MM.1S (cell line): ENCODE measurements around the gene STX16.

Source experiments
- CTCF ChIP-seq: fragments of 300-600 bp; sonication (generic); IDR thresholded peaks from 2 replicates; pipeline ENCODE4 v1.5.1; 2016; ENCODE audit warnings: antibody characterized with exemption, low read length, mixed read lengths
- EZH2 ChIP-seq: fragments of 300-600 bp; sonication (generic); optimal IDR thresholded peaks from 2 replicates; pipeline ENCODE3; 2017; ENCODE audit warnings: low read depth, mild to moderate bottlenecking, antibody characterized with exemption, low read length, mixed read lengths
- EZH2phosphoT487 ChIP-seq: fragments of 300-600 bp; sonication (generic); IDR thresholded peaks from 2 replicates; pipeline ENCODE4 v1.6.1; 2018; ENCODE audit warnings: antibody characterized with exemption, low read length

GRCh38 chr20:58716476-58717277, 65.6 kb downstream of the STX16 start:
- TF ChIP-seq EZH2phosphoT487 (no peak), CTCF (no peak), EZH2 (no peak)
